Prostate gland (tissue), 2 donors: ENCODE measurements around the gene DHX35.

ENCODE experiments used
- CTCF ChIP-seq, 4 experiments: fragments of 200-600 bp in 2 of 4; fragments of 450-650 bp in 2 of 4; sonication (generic) in 2 of 4; IDR thresholded peaks; 1 replicate in 3 of 4; 2 replicates in 1 of 4; pipeline ENCODE4 v1.5.1; 2016 to 2019; ENCODE audit warnings: antibody characterized with exemption in 4 of 4, mild to moderate bottlenecking in 2 of 4, moderate library complexity in 2 of 4
- POLR2A ChIP-seq: fragments of 450-650 bp; IDR thresholded peaks from one replicate; pipeline ENCODE4 v1.6.1; 2016; ENCODE audit warnings: antibody characterized with exemption, mild to moderate bottlenecking

- TF ChIP-seq CTCF (IDR thresholded peaks at IDR 0.05), result no peak
- no peak for TF ChIP-seq POLR2A
Measured at GRCh38 chr20:39004508-39004907, 42.4 kb downstream of the DHX35 start.
